Measurements from ENCODE around the gene AHDC1. TPM values are rescaled to one million over a fixed set of nuclear protein-coding genes. Genes with fewer than 3 reads are reported as not detected.

Gene AHDC1
- total and polyA plus RNA-seq, 10 of the 15 experiments (the other 5 are each of a cell fraction or from before 2014, with no cell fraction given) = 0.21 to 13.0 (median 1.4) TPM

- H3K27ac ChIP-seq (ENCODE audit: control insufficient read depth, insufficient read depth) = no peak overlapping the region
- ChIA-PET SMC1A (ENCODE audit: uncharacterized antibody, unreplicated experiment) (interaction anchor here (1.2 kb wide), 1 partner anchor 71 kb away, joined by 3 read pairs; no protein-coding TSS in a partner anchor), RAD21 (ENCODE audit: unreplicated experiment) (no interaction called here), CTCF (no interaction called here), POLR2A (no interaction called here)
- no peaks in the 10 kb centered on the region for H3K27me3 ChIP-seq (replicated peaks in 1 of 2; ENCODE audit: control insufficient read depth in 2 of 2, insufficient read depth in 2 of 2, low read length in 1 of 2)
- no peaks in the 10 kb centered on the region for H3K9me3 ChIP-seq (replicated peaks; ENCODE audit: control insufficient read depth, insufficient read depth, low read length)
- no peak overlapping the region for H3K4me2 ChIP-seq (ENCODE audit: control insufficient read depth, insufficient read depth)
- H3K36me3 ChIP-seq (ENCODE audit: control insufficient read depth in 2 of 2, insufficient read depth in 2 of 2, low read length in 1 of 2) = no peaks in the 10 kb centered on the region
- in situ Hi-C loops (cut with MboI) = no loop called here
- DNase-seq (ENCODE audit: low read depth, low spot score) = no peak
- FAIRE-seq = no peak
- WGBS (ENCODE audit: insufficient coverage, insufficient replicate concordance, low lambda C conversion rate, missing lambda C conversion rate) = 95% methylated on average over 10 of the region's 10 CpGs
- intact Hi-C loops (cut with micrococcal nuclease; ENCODE audit: unreplicated experiment) = no loop called here
- H3K79me2 ChIP-seq (ENCODE audit: control insufficient read depth, insufficient read depth, low read length) = peaks cover 4% of the 10 kb centered on the region; the same call in 1 of the 2 replicates
- H4K20me1 ChIP-seq (ENCODE audit: control insufficient read depth, insufficient read depth) = no peaks in the 10 kb centered on the region
- H3K4me3 ChIP-seq = no peak overlapping the region
- no peak overlapping the region for H2AFZ ChIP-seq (ENCODE audit: control insufficient read depth, low read depth, low read length)
- peaks cover 29% of the 10 kb centered on the region for H3K4me1 ChIP-seq (ENCODE audit: control insufficient read depth, insufficient read depth, low read length)
- H3K9ac ChIP-seq (ENCODE audit: control insufficient read depth, insufficient read depth, low read length) = no peak overlapping the region
- no peak for ATAC-seq
- TF ChIP-seq ATF7 (IDR thresholded peaks at IDR 0.05; ENCODE audit: low read depth) = no peak
- BruUV-seq (replicated peaks) = no TSS peak
Measured at GRCh38 chr1:27530192-27530591, 73.8 kb downstream of the AHDC1 start.

- Histone ChIP-seq H3K27me3 (replicated peaks in 1 of 2; ENCODE audit: control insufficient read depth in 2 of 2, insufficient read depth in 2 of 2, low read length in 1 of 2) (no peaks in the 10 kb centered on the region), H2AFZ (ENCODE audit: control insufficient read depth, low read depth, low read length) (no peak overlapping the region), H3K4me1 (ENCODE audit: control insufficient read depth, insufficient read depth, low read length) (peaks cover 34% of the 10 kb centered on the region), H4K20me1 (ENCODE audit: control insufficient read depth, insufficient read depth) (no peaks in the 10 kb centered on the region), H3K4me3 (no peak overlapping the region), H3K9ac (ENCODE audit: control insufficient read depth, insufficient read depth, low read length) (no peak overlapping the region), H3K9me3 (replicated peaks; ENCODE audit: control insufficient read depth, insufficient read depth, low read length) (no peaks in the 10 kb centered on the region), H3K4me2 (ENCODE audit: control insufficient read depth, insufficient read depth) (no peak overlapping the region), H3K79me2 (ENCODE audit: control insufficient read depth, insufficient read depth, low read length) (peaks cover 4% of the 10 kb centered on the region; the same call in 1 of the 2 replicates), H3K27ac (ENCODE audit: control insufficient read depth, insufficient read depth) (no peak overlapping the region), H3K36me3 (ENCODE audit: control insufficient read depth in 2 of 2, insufficient read depth in 2 of 2, low read length in 1 of 2) (no peaks in the 10 kb centered on the region)
- ATAC-seq (no peak), FAIRE-seq (no peak), DNase-seq (ENCODE audit: low read depth, low spot score) (no peak)
- ChIA-PET RAD21 (ENCODE audit: unreplicated experiment) (no interaction called here), POLR2A (no interaction called here), CTCF (no interaction called here), SMC1A (ENCODE audit: uncharacterized antibody, unreplicated experiment) (interaction anchor here (1.2 kb wide), 1 partner anchor 71 kb away, joined by 3 read pairs; no protein-coding TSS in a partner anchor)
- no TSS peak for BruUV-seq (replicated peaks)
- in situ Hi-C loops (cut with MboI) = no loop called here
- TF ChIP-seq RAD21 (IDR thresholded peaks at IDR 0.05; ENCODE audit: insufficient read depth, low read depth, low read length) (no peak), RELB (IDR thresholded peaks at IDR 0.05; ENCODE audit: low read depth) (no peak), ATF2 (IDR thresholded peaks at IDR 0.05; ENCODE audit: low read length) (no peak), MYB (IDR thresholded peaks at IDR 0.05; ENCODE audit: borderline replicate concordance, low read depth, low read length) (no peak), SMC3 (IDR thresholded peaks at IDR 0.05; ENCODE audit: borderline replicate concordance, low read length) (no peak), SUZ12 (IDR thresholded peaks at IDR 0.05; ENCODE audit: unreplicated experiment) (no peak)
- intact Hi-C loops (cut with micrococcal nuclease; ENCODE audit: unreplicated experiment) = no loop called here
- WGBS (ENCODE audit: insufficient coverage, insufficient replicate concordance, low lambda C conversion rate, missing lambda C conversion rate) = 77% methylated on average over 5 of the region's 5 CpGs
Measured at GRCh38 chr1:27529704-27530018, 74.3 kb downstream of the AHDC1 start.
